H1 (cell line): Measurements from ENCODE around the gene CASP1. TPM values are rescaled to one million over a fixed set of nuclear protein-coding genes. Genes with fewer than 3 reads are reported as not detected.
"Not testable (repeated sequence)": the region's sequence is repeated elsewhere in the genome, so short reads cannot be mapped to it uniquely, and the experiment has no call there.

Experiments
- CTCF ChIA-PET: fragments of 300-600 bp; sonication (Branson Sonifier 250); formaldehyde crosslinking; loops from one replicate; lab custom pipeline; 2021; ENCODE audit not compliant: partially characterized antibody; lab: Charles Lee
- POLR2A ChIA-PET: fragments of 300-600 bp; sonication (Branson Sonifier 250); formaldehyde crosslinking; loops from one replicate; lab custom pipeline; 2021; ENCODE audit warnings: inconsistent platforms; ENCODE audit not compliant: partially characterized antibody; lab: Charles Lee
- DNase-seq, 2 experiments: peaks; one replicate each; pipeline versions ENCODE4 v3.0.0 to v3.0.0-alpha.2; 2010 to 2022; ENCODE audit warnings: low spot score in 2 of 2, low read depth in 1 of 2, mixed read lengths in 1 of 2
- FAIRE-seq: peaks from 2 replicates; lab custom pipeline; 2011; peaks lifted over from hg19 to GRCh38; lab: Jason Lieb, UNC
- H2AFZ ChIP-seq: 2 replicates; pipeline ENCODE4 v1.8.1; 2012; ENCODE audit warnings: low read length, inconsistent platforms
- H2AK5ac ChIP-seq: 2 replicates; pipeline ENCODE4 v1.6.1; 2013; ENCODE audit warnings: low read depth, low read length
- H2BK120ac ChIP-seq: replicated peaks from 2 replicates; pipeline ENCODE3; 2013; ENCODE audit warnings: low read depth, low read length, inconsistent platforms
- H2BK12ac ChIP-seq: 2 replicates; pipeline ENCODE4 v1.6.1; 2013; ENCODE audit warnings: low read depth, low read length
- H2BK15ac ChIP-seq: 2 replicates; pipeline ENCODE4 v1.6.1; 2013; ENCODE audit warnings: low read length
- H2BK20ac ChIP-seq: 2 replicates; pipeline ENCODE4 v1.6.1; 2013; ENCODE audit warnings: low read length
- H2BK5ac ChIP-seq: 2 replicates; pipeline ENCODE4 v1.6.1; 2013; ENCODE audit warnings: low read depth, low read length
- H3K14ac ChIP-seq: 2 replicates; pipeline ENCODE4 v1.6.1; 2013; ENCODE audit warnings: inconsistent platforms; ENCODE audit not compliant: insufficient read length
- H3K18ac ChIP-seq: 2 replicates; pipeline ENCODE4 v1.6.1; 2013; ENCODE audit warnings: low read length; ENCODE audit errors: extremely low read depth
- H3K23ac ChIP-seq: 2 replicates; pipeline ENCODE4 v1.6.1; 2013; ENCODE audit warnings: inconsistent platforms; ENCODE audit not compliant: insufficient read length
- H3K23me2 ChIP-seq: 2 replicates; pipeline ENCODE4 v1.6.1; 2013; ENCODE audit warnings: low read depth, low read length
- H3K27ac ChIP-seq: 2 replicates; pipeline ENCODE4 v1.6.1; 2011; ENCODE audit warnings: low read depth, low read length, inconsistent platforms
- H3K27me3 ChIP-seq, 4 experiments: replicated peaks in 1 of 4; 1 replicate in 1 of 4; 2 replicates in 3 of 4; pipeline versions ENCODE4 v1.6.1 to v1.8.1; 2011 to 2013; ENCODE audit warnings: low read length in 3 of 4, mild to moderate bottlenecking in 3 of 4, inconsistent platforms in 2 of 4, mixed read lengths in 2 of 4, moderate library complexity in 1 of 4; ENCODE audit not compliant: control insufficient read depth in 3 of 4, insufficient read depth in 3 of 4; ENCODE audit errors: extremely low read depth in 1 of 4
- H3K36me3 ChIP-seq, 4 experiments: 2 replicates each; pipeline versions ENCODE4 v1.6.1 to v1.8.1; 2011 to 2013; ENCODE audit warnings: mild to moderate bottlenecking in 4 of 4, low read length in 3 of 4, moderate library complexity in 2 of 4, control low read depth in 1 of 4, inconsistent platforms in 1 of 4; ENCODE audit not compliant: insufficient read depth in 4 of 4, control insufficient read depth in 2 of 4
- H3K4ac ChIP-seq: replicated peaks from 2 replicates; pipeline ENCODE3; 2013; ENCODE audit warnings: low read length, low read depth, mixed read lengths, inconsistent platforms; ENCODE audit not compliant: insufficient read length
- H3K4me1 ChIP-seq, 4 experiments: replicated peaks in 1 of 4; 1 replicate in 1 of 4; 2 replicates in 3 of 4; pipeline versions ENCODE4 v1.6.1 to v1.8.1; 2011 to 2013; ENCODE audit warnings: low read length in 3 of 4, inconsistent platforms in 2 of 4, mixed read lengths in 1 of 4; ENCODE audit not compliant: insufficient read depth in 4 of 4, control insufficient read depth in 3 of 4
- H3K4me2 ChIP-seq, 2 experiments: 2 replicates each; pipeline versions ENCODE4 v1.6.1 to v1.8.1; 2011 to 2013; ENCODE audit warnings: low read depth in 2 of 2, low read length in 2 of 2, control low read depth in 1 of 2, inconsistent platforms in 1 of 2, mild to moderate bottlenecking in 1 of 2; ENCODE audit not compliant: insufficient read depth in 1 of 2
- H3K4me3 ChIP-seq, 4 experiments: fragments of 200-600, 300-600 bp in 1 of 4; sonication (generic), shearing (Covaris generic), sonication (Bioruptor Twin) in 1 of 4; 2 replicates each; pipeline versions ENCODE4 v1.5.1 to v1.8.1; 2011 to 2016; ENCODE audit warnings: low read length in 4 of 4, low read depth in 3 of 4, control low read depth in 2 of 4, inconsistent platforms in 2 of 4, mild to moderate bottlenecking in 2 of 4, mixed read lengths in 1 of 4, moderate library complexity in 1 of 4; ENCODE audit not compliant: insufficient read depth in 2 of 4; ENCODE audit errors: extremely low read depth in 1 of 4
- H3K56ac ChIP-seq: replicated peaks from 2 replicates; pipeline ENCODE3; 2013; ENCODE audit warnings: low read depth, mild to moderate bottlenecking, mixed read lengths, low read length, inconsistent platforms; ENCODE audit not compliant: insufficient read length
- H3K79me1 ChIP-seq: 2 replicates; pipeline ENCODE4 v1.6.1; 2013; ENCODE audit warnings: low read depth, low read length, control low read depth
- H3K79me2 ChIP-seq, 2 experiments: 2 replicates each; pipeline versions ENCODE4 v1.6.1 to v1.8.1; 2012 to 2013; ENCODE audit warnings: low read length in 2 of 2, mild to moderate bottlenecking in 2 of 2, inconsistent platforms in 1 of 2; ENCODE audit not compliant: insufficient read depth in 2 of 2, control insufficient read depth in 1 of 2
- H3K9ac ChIP-seq, 4 experiments: replicated peaks in 1 of 4; 1 replicate in 1 of 4; 2 replicates in 3 of 4; pipeline versions ENCODE4 v1.6.1 to v1.8.1; 2011 to 2013; ENCODE audit warnings: low read depth in 3 of 4, low read length in 3 of 4, control low read depth in 2 of 4, mild to moderate bottlenecking in 2 of 4, moderate library complexity in 2 of 4, inconsistent platforms in 1 of 4; ENCODE audit errors: extremely low read depth in 1 of 4
- H3K9me3 ChIP-seq, 2 experiments: 2 replicates each; pipeline versions ENCODE4 v1.6.1 to v1.8.1; 2012 to 2013; ENCODE audit warnings: mild to moderate bottlenecking in 2 of 2, moderate library complexity in 2 of 2, control low read depth in 1 of 2, inconsistent platforms in 1 of 2, low read depth in 1 of 2, low read length in 1 of 2, mixed read lengths in 1 of 2; ENCODE audit not compliant: insufficient read depth in 2 of 2
- H4K20me1 ChIP-seq, 2 experiments: replicated peaks in 1 of 2; 2 replicates each; pipeline versions ENCODE3 to v1.8.1; 2011 to 2013; ENCODE audit warnings: inconsistent platforms in 2 of 2, low read length in 2 of 2, mild to moderate bottlenecking in 1 of 2; ENCODE audit not compliant: insufficient read depth in 2 of 2, control insufficient read depth in 1 of 2
- H4K5ac ChIP-seq: 2 replicates; pipeline ENCODE4 v1.6.1; 2013; ENCODE audit warnings: low read length, low read depth, mixed read lengths, inconsistent platforms; ENCODE audit not compliant: insufficient read length
- H4K8ac ChIP-seq: 2 replicates; pipeline ENCODE4 v1.8.0; 2013; ENCODE audit warnings: mild to moderate bottlenecking, moderate library complexity, low read length, inconsistent platforms; ENCODE audit not compliant: insufficient read depth; ENCODE audit errors: extremely low read depth
- H4K91ac ChIP-seq: replicated peaks from 2 replicates; pipeline ENCODE3; 2013; ENCODE audit warnings: low read length, mixed read lengths, inconsistent platforms; ENCODE audit not compliant: insufficient read length
- EGR1 ChIP-seq: IDR thresholded peaks from 2 replicates; pipeline ENCODE4 v1.6.1; 2011; ENCODE audit warnings: low read depth, low read length, borderline replicate concordance
- ZNF274 ChIP-seq: IDR thresholded peaks from 2 replicates; pipeline ENCODE4 v1.7.0; 2012; ENCODE audit warnings: low read length, borderline replicate concordance; ENCODE audit errors: extremely low read depth
- WGBS, 2 experiments: shearing (Covaris generic) in 1 of 2; methylation state at CpG; one replicate each; pipeline versions ENCODE4 v1.1.6 to v1.1.7; 2013 to 2015; ENCODE audit warnings: low lambda C conversion rate in 2 of 2, mixed read lengths in 2 of 2, inconsistent platforms in 1 of 2, low coverage in 1 of 2, missing lambda C conversion rate in 1 of 2; ENCODE audit not compliant: insufficient replicate concordance in 2 of 2, insufficient coverage in 1 of 2, insufficient read length in 1 of 2; ENCODE audit errors: extremely low coverage in 1 of 2, missing lambda C conversion rate in 1 of 2; 5-methylcytosine and 5-hydroxymethylcytosine counted together
- polyA plus RNA-seq, 7 experiments: library from polyadenylated mRNA; depleted of rRNA in 3 of 7; stranded (reverse) in 5 of 7; unstranded in 2 of 7; fragments of >200 nt in 5 of 7; fragments of 200-250 nt in 2 of 7; gene quantifications; 1 replicate in 5 of 7; 2 replicates in 1 of 7; 4 replicates in 1 of 7; pipeline versions ENCODE4 v1.2.1 to v1.2.3, GENCODE V29; 2011 to 2013; ENCODE audit warnings: missing spikeins in 2 of 7, mixed read lengths in 2 of 7
- total RNA-seq: library from RNA; stranded (reverse); fragmentation: NEBNext Ultra II Directional; extraction: Animal tissue kit (Norgen Biotek cat#: 25700); gene quantifications from 2 replicates; pipeline ENCODE4 v1.2.1, GENCODE V29; 2021

CASP1 gene
- total and polyA plus RNA-seq, 2 of the 8 experiments (the other 6 are each of a cell fraction or from before 2014, with no cell fraction given): not detected

- TF ChIP-seq EGR1: no peak
- TF ChIP-seq ZNF274: no peak
Observed at GRCh38 chr11:105081412-105082150, 46.6 kb upstream of the CASP1 start (continued).

GRCh38 chr11:105080171-105080906, 45.4 kb upstream of the CASP1 start:
- H3K27ac ChIP-seq, H3K23ac ChIP-seq, H3K9me3 ChIP-seq, H3K18ac ChIP-seq, H3K4ac ChIP-seq, H2BK120ac ChIP-seq, H4K8ac ChIP-seq, H4K5ac ChIP-seq, H3K4me2 ChIP-seq, H3K4me3 ChIP-seq, H3K14ac ChIP-seq, H3K56ac ChIP-seq, H4K91ac ChIP-seq, POLR2A ChIA-PET, H2AFZ ChIP-seq, H3K27me3 ChIP-seq, H2BK15ac ChIP-seq, H4K20me1 ChIP-seq, H3K23me2 ChIP-seq, H2BK20ac ChIP-seq, H2AK5ac ChIP-seq, H2BK5ac ChIP-seq, FAIRE-seq, H3K79me2 ChIP-seq, H2BK12ac ChIP-seq, H3K36me3 ChIP-seq, H3K9ac ChIP-seq, DNase-seq, H3K79me1 ChIP-seq: not testable (repeated sequence)
- CTCF ChIA-PET: interaction anchor here (1.5 kb wide), 1 partner anchor 29 kb away, joined by 3 read pairs; no protein-coding TSS in a partner anchor
- H3K4me1 ChIP-seq: peaks cover 0 to 10% (median 3%) of the 10 kb centered on the region in 4 experiments; a peak in 5 of 7 replicates
- 59% methylated on average over 6 of the region's 6 CpGs; no CpG with 5 or more reads in 1 of the 2 experiments for WGBS, 2 experiments
